Measurements from ENCODE around the gene KCNJ16. TPM values are rescaled to one million over a fixed set of nuclear protein-coding genes. Genes with fewer than 3 reads are reported as not detected.

The KCNJ16 gene
- total and polyA plus RNA-seq, 9 of the 15 experiments (the other 6 are each of a cell fraction or from before 2014, with no cell fraction given), result 0.01 to 0.75 (median 0.07) TPM; not detected in 4

DNA sequence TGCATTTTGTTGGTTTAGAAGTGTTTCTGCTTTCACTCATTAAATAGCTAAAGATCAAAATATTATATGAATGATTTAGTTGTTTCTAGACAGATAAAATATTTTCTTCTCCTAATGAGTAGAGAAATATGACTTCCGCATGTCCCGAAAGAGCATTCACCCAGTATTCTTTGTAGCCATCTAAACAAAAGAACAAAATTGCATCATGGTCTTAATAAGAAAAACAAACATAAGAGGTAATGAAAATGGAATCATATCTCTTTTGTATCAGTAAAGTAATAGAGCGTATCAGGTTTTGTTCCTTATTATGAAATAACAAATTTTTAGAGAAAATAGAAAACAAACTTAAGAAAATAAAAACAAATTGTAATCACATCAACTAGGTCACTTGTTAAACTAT, 78.2 kb downstream of the KCNJ16 start:
- H3K4me1 ChIP-seq (replicated peaks in 1 of 2; ENCODE audit: control insufficient read depth in 2 of 2, insufficient read depth in 2 of 2, low read length in 2 of 2), result no peaks in the 10 kb centered on the region
- no peak overlapping the region for H2AFZ ChIP-seq (ENCODE audit: low read depth, low read length)
- TF ChIP-seq GATAD2B (IDR thresholded peaks at IDR 0.05; ENCODE audit: borderline replicate concordance), result no peak
- TF ChIP-seq CCAR2 (IDR thresholded peaks at IDR 0.05; ENCODE audit: low read depth, low read length), result no peak
- TF ChIP-seq, protein P1, sequence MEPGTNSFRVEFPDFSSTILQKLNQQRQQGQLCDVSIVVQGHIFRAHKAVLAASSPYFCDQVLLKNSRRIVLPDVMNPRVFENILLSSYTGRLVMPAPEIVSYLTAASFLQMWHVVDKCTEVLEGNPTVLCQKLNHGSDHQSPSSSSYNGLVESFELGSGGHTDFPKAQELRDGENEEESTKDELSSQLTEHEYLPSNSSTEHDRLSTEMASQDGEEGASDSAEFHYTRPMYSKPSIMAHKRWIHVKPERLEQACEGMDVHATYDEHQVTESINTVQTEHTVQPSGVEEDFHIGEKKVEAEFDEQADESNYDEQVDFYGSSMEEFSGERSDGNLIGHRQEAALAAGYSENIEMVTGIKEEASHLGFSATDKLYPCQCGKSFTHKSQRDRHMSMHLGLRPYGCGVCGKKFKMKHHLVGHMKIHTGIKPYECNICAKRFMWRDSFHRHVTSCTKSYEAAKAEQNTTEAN (CRISPR knock-in tag; IDR thresholded peaks at IDR 0.05), result no peak
- TF ChIP-seq, protein P2, sequence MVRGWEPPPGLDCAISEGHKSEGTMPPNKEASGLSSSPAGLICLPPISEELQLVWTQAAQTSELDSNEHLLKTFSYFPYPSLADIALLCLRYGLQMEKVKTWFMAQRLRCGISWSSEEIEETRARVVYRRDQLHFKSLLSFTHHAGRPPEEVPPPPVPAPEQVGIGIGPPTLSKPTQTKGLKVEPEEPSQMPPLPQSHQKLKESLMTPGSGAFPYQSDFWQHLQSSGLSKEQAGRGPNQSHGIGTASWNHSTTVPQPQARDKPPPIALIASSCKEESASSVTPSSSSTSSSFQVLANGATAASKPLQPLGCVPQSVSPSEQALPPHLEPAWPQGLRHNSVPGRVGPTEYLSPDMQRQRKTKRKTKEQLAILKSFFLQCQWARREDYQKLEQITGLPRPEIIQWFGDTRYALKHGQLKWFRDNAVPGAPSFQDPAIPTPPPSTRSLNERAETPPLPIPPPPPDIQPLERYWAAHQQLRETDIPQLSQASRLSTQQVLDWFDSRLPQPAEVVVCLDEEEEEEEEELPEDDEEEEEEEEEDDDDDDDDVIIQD (CRISPR knock-in tag; IDR thresholded peaks at IDR 0.05), result no peak
- no peak for TF ChIP-seq ZNF583 (CRISPR knock-in tag; IDR thresholded peaks at IDR 0.05)
- TF ChIP-seq CEBPB (tag; IDR thresholded peaks at IDR 0.05), result no peak
- TF ChIP-seq RBM22 (IDR thresholded peaks at IDR 0.05; ENCODE audit: low read depth, low read length, poor library complexity, severe bottlenecking), result no peak
- no peak for TF ChIP-seq FIP1L1 (IDR thresholded peaks at IDR 0.05; ENCODE audit: low read depth, low read length, poor library complexity, severe bottlenecking)
- TF ChIP-seq, protein P3, sequence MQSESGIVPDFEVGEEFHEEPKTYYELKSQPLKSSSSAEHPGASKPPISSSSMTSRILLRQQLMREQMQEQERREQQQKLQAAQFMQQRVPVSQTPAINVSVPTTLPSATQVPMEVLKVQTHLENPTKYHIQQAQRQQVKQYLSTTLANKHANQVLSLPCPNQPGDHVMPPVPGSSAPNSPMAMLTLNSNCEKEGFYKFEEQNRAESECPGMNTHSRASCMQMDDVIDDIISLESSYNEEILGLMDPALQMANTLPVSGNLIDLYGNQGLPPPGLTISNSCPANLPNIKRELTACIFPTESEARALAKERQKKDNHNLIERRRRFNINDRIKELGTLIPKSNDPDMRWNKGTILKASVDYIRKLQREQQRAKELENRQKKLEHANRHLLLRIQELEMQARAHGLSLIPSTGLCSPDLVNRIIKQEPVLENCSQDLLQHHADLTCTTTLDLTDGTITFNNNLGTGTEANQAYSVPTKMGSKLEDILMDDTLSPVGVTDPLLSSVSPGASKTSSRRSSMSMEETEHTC (IDR thresholded peaks at IDR 0.05), result no peak
- no peak for TF ChIP-seq ELF4 (CRISPR knock-in tag; IDR thresholded peaks at IDR 0.05)
- TF ChIP-seq, protein P4, sequence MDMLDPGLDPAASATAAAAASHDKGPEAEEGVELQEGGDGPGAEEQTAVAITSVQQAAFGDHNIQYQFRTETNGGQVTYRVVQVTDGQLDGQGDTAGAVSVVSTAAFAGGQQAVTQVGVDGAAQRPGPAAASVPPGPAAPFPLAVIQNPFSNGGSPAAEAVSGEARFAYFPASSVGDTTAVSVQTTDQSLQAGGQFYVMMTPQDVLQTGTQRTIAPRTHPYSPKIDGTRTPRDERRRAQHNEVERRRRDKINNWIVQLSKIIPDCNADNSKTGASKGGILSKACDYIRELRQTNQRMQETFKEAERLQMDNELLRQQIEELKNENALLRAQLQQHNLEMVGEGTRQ (CRISPR knock-in tag; IDR thresholded peaks at IDR 0.05), result no peak
- no peak for TF ChIP-seq ZNF184 (CRISPR knock-in tag; IDR thresholded peaks at IDR 0.05)
- TF ChIP-seq, protein P5, sequence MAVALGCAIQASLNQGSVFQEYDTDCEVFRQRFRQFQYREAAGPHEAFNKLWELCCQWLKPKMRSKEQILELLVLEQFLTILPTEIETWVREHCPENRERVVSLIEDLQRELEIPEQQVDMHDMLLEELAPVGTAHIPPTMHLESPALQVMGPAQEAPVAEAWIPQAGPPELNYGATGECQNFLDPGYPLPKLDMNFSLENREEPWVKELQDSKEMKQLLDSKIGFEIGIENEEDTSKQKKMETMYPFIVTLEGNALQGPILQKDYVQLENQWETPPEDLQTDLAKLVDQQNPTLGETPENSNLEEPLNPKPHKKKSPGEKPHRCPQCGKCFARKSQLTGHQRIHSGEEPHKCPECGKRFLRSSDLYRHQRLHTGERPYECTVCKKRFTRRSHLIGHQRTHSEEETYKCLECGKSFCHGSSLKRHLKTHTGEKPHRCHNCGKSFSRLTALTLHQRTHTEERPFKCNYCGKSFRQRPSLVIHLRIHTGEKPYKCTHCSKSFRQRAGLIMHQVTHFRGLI (CRISPR knock-in tag; IDR thresholded peaks at IDR 0.05), result no peak
- TF ChIP-seq MEF2D (tag; conservative IDR thresholded peaks at IDR 0.05; ENCODE audit: low read depth), result no peak
- TF ChIP-seq BRD4 (IDR thresholded peaks at IDR 0.05), result no peak
- no peak for TF ChIP-seq RB1 (IDR thresholded peaks at IDR 0.05; ENCODE audit: low read depth)
- no peak for TF ChIP-seq KAT7 (CRISPR knock-in tag; IDR thresholded peaks at IDR 0.05; ENCODE audit: borderline replicate concordance)
- TF ChIP-seq IRF2 (CRISPR knock-in tag; IDR thresholded peaks at IDR 0.05), result no peak
- TF ChIP-seq ZNF436 (CRISPR knock-in tag; IDR thresholded peaks at IDR 0.05), result no peak
- H3K9me3 ChIP-seq (replicated peaks; ENCODE audit: control insufficient read depth, insufficient read depth, low read depth, low read length), result no peaks in the 10 kb centered on the region
- POLR2A ChIA-PET, result no interaction called here
- no peak for DNase-seq (ENCODE audit: extremely low read depth in 1 of 4, low spot score in 3 of 4)
- in situ Hi-C loops (cut with MboI) (no loop called here), intact Hi-C loops (cut with micrococcal nuclease) (no loop called here)
- BruUV-seq (replicated peaks), result no TSS peak
- FAIRE-seq, result no peak
- H3K9ac ChIP-seq (ENCODE audit: insufficient read depth in 1 of 2, low read depth in 2 of 2, low read length in 2 of 2), result no peak overlapping the region
- H3K9me1 ChIP-seq (ENCODE audit: control insufficient read depth, insufficient read depth, low read length), result no peaks in the 10 kb centered on the region
- H4K20me1 ChIP-seq (replicated peaks; ENCODE audit: control insufficient read depth, insufficient read depth, low read length), result no peaks in the 10 kb centered on the region
- H3K27ac ChIP-seq (ENCODE audit: extremely low read depth, low read depth, low read length), result no peak overlapping the region
- no peaks in the 10 kb centered on the region for H3K27me3 ChIP-seq (ENCODE audit: control insufficient read depth in 2 of 2, insufficient read depth in 2 of 2, low read length in 2 of 2)
- no peaks in the 10 kb centered on the region for H3K36me3 ChIP-seq (ENCODE audit: control insufficient read depth, insufficient read depth, low read length)
- CTCF ChIA-PET (ENCODE audit: low intra/inter-chr PET ratio), result no interaction called here
- 22% methylated on average over 3 of the region's 3 CpGs for WGBS (ENCODE audit: insufficient coverage, low coverage, missing lambda C conversion rate)
- H3K4me3 ChIP-seq, result no peak overlapping the region
- ATAC-seq, result no peak
- no peak overlapping the region for H3K4me2 ChIP-seq (ENCODE audit: insufficient read depth, low read length)
- no peaks in the 10 kb centered on the region for H3K79me2 ChIP-seq (ENCODE audit: control insufficient read depth, insufficient read depth, low read length)
